GM19023 (cell line): ENCODE results near the gene EXOC4.
"Not testable (repeated sequence)": the region's sequence is repeated elsewhere in the genome, so short reads cannot be mapped to it uniquely, and the experiment has no call there.

ENCODE experiments used
- ATAC-seq: cut with Tn5 transposase; IDR thresholded peaks from one replicate; pipeline ENCODE4 v1.9.1; 2021; ENCODE audit warnings: mild to moderate bottlenecking, moderate library complexity; ENCODE audit not compliant: unreplicated experiment

Gene EXOC4

DNA sequence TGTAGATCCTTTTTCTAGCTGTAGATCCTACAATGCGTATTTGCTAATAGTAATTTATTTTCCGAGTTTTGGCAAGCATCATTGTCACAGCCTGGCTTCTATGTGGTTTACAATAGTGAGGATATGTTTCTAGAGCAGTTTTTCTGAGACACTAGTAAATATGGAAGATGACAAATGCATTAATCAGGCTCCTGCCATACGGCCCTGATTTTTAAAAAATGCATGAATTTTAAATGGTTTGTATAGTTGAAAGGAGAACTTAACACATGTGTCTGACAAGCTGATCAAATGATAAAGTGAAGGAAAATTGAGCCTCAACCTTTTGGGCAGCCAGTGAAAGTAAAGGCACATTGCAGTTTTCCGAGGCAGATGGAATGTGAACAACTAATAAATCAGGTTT is 354.1 kb downstream of the EXOC4 start:
- no peak for ATAC-seq

DNA sequence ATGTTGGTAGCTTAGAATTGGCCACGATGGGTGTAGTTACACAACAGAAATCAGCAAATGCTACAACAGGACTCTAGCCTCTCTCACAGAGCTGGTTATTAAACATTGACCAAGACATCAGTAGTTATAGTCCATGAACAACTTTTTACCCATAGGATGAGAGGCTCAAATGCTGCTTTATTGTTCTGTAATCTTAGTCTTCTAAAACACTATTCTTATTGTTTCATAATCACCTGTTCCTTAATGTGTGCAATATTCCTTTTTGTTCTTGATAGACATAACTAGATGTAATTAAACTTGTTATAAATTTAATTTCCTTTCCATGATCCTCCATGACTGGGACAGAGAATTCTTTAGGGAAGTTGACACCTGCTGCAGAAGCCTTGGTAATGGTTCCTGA is 356.9 kb downstream of the EXOC4 start:
- no peak for ATAC-seq

DNA sequence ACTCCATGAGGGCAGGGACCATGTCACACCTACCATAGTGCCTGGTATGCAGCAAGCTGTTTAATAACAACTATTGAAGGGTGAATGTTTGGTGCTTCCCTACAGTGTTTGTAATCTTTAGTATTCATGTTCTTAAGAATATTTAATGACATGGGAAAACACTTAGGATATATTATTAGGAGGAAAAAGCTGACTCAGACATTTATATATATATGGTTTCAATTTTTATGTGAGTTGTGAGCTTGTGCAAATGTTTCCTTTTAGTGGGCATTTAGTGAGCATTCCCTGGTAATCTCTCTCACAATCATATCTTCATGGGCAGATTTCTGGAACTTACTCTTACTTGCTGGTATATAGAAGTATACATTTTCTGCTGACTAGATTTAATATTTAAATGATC is 359.1 kb downstream of the EXOC4 start:
- no peak for ATAC-seq

- no peak for ATAC-seq
Observed at GRCh38 chr7:133613250-133613790, 360.4 kb downstream of the EXOC4 start.

GRCh38 chr7:133614251-133614650 is 361.4 kb downstream of the EXOC4 start:
- ATAC-seq: no peak

DNA sequence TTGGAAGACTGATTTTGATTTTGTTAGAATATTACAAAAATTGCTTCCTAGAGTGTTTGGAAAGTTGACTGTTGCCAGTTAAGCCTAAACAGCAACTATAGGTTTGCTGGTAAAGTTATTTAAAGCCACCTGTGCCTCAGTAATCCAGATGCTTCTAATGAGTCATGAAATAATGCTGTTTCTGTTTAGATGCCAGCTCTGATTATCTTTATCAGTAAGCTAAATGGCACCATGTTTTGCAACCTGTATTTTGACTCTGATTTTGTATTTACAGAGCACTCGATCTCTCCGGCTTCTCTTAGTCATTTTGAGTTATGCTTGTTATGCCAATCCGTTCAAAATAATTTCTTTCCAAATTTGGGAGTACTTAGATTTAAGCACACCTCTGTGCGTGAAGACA is 366.1 kb downstream of the EXOC4 start:
- no peak for ATAC-seq

DNA sequence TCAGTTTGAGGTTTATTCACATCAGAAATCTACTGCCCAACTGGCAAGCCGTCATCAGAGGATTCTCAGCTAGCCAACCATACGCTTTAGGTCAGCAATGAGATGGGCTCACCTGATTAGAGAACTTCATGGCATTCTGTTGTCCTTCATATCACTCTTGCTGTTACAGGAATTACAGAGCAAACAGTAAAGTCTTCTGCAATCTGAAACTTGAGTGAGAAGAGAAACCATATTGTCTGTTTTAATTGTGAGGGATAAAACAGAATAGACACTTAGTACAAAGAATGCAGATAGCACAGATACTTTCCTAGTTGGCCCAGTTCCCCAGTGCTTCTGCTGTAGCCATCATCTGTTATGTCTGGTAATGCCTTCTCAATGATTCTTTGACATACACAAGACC is 366.6 kb downstream of the EXOC4 start:
- ATAC-seq: no peak

DNA sequence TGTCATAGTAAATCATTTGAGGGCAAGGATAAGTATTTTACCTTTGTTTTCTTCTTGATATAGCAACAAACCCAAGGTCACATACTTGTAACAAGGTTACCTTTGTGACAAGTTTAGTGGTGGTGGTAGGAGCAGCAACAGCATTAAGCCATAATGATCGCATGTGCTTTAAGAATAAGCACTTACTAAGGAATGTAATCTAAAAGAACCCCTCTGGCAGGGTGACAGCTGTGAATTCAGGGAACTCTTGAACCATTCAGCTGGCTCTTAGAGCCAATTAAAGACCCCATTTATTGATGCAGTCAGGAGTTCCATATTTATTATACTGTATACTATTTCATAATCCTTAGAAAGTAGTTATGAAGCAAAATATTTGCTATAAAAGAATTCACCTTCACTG is 370.8 kb downstream of the EXOC4 start:
- ATAC-seq: no peak

DNA sequence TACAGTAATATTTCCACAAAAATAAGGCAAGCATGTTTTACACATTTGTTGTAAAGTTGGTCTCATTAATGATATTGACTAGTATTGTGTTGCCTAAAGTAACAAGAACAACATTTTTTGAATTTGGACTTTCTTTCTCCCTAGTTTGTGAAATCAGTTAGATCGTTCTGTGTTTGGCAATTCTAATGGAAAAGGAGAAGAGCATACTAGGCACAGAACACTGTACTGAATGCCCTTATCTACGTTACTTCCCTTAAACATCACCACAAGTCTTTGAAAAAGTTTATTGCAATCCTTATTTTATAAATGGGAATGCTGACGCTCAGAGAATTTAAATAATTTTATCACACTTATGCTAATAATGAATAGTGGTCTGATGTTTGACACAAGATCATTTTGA is 372.2 kb downstream of the EXOC4 start:
- ATAC-seq: no peak

DNA sequence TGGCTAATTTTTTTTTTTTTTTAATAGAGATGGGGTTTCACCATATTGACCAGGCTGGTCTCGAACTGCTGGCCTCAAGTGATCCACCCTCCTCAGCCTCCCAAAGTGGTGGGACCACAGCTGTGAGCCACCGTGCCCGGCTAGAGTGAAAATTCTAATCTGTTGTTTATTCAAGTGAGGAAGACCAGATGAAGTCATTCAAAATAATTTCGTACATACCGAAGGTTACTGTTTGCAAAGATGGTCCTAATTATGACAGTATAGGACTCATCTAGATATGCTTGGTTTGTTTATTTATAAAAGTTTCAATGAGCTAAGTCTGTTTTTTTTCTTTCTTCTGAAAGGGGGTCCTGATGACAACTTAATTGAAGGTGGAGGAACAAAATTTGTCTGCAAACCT is 376.8 kb downstream of the EXOC4 start:
- ATAC-seq: no peak

- ATAC-seq: no peak
Observed at GRCh38 chr7:133633055-133633454, 380.2 kb downstream of the EXOC4 start.

DNA sequence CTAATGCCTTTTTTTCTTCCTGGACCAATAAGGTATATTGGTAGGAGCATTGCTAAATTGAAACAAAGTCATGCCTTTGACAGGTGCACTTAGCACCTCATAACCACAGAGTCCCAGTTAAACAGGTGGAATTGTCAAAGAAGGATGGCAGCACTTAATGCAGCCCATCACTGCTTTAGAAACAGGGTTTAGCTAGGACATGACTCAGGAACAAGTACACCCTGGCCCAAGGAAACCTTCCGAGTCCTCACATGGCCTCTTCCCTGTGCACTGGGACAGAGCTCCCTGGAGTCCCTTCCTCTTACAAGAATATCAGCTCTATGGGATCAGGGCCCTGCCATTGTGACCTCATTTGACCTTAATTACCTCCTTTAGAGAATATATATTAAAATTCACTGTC is 382.7 kb downstream of the EXOC4 start:
- ATAC-seq: no peak

- no peak for ATAC-seq
Observed at GRCh38 chr7:133638857-133639256, 386.0 kb downstream of the EXOC4 start.

- ATAC-seq: no peak
Observed at GRCh38 chr7:133641436-133641835, 388.6 kb downstream of the EXOC4 start.

DNA sequence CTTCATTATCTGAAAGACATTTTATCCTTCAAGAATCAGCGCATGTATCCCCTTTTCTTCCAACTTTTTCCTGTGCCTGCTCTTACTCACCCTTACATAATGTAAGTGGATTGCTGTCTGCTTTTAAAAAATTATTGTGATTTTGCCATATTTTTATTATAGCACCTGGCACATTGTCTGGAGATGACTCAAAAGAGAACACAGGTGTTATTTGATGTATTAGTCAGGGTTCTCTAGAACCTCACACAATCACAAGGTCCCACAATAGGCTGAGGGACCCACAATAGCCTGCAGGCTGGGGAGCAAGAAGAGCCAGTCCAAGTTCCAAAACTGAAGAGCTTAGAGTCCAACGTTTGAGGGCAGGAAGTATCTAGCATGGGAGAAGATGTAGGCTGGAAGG is 390.0 kb downstream of the EXOC4 start:
- ATAC-seq: no peak

DNA sequence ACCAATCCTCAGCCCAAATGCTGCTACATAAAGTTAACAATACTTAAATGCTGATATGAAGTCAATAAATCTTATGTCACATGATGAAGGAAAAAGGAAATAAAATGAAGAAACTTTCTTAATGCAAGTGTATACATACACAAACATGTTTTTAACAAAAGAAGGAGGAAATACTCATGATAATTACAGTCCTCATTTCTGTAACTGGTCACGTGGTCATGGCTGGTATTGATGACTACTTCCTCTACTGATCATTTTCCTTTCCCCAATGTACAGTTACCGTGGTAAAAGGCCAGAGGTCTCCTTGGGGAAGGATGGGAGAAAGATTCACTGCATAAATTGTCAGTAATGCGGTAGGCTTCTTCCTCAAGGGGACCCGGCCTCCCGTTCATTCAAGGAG is 390.8 kb downstream of the EXOC4 start:
- ATAC-seq: not testable (repeated sequence)

GRCh38 chr7:133645884-133646391 is 393.1 kb downstream of the EXOC4 start:
- ATAC-seq: no peak

- ATAC-seq: no peak
Observed at GRCh38 chr7:133646472-133647315, 393.8 kb downstream of the EXOC4 start.

DNA sequence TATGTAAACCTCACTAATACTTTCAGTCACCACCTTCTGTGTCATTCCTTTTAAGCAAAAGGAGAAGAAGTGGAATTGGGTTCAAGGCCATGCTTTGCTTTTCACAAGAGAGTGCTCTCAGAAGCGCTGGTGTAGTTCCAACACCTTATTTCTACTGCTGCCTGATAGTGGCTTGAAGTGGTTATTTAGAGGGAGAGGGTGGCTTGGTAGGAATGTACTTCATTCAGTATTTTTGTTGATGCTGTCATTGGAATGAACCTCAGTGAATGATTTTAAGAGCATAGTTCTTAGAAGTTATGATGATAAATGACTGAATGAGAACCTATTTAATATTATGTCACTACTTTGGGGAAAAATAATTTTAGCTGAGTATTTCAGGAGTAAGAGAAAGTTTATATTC is 396.7 kb downstream of the EXOC4 start:
- ATAC-seq: no peak

DNA sequence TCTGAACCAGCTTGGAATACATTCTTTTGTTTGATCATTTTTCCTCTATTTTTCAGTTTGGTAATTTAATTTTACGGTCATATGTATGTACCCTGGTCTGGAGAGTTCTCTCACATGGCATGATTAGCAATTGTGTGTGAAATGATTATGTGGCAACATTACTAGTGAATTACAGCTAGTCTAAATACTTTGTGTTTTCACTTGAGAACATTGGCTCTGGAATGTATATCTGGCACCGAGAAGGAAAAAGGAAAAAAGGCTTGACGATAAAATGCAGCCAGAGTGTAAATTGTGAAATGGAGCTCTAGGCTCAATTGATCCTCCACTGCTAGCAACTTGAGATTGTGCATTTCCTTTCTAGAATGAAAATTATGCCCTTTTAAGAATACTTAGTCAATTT is 397.2 kb downstream of the EXOC4 start:
- no peak for ATAC-seq

DNA sequence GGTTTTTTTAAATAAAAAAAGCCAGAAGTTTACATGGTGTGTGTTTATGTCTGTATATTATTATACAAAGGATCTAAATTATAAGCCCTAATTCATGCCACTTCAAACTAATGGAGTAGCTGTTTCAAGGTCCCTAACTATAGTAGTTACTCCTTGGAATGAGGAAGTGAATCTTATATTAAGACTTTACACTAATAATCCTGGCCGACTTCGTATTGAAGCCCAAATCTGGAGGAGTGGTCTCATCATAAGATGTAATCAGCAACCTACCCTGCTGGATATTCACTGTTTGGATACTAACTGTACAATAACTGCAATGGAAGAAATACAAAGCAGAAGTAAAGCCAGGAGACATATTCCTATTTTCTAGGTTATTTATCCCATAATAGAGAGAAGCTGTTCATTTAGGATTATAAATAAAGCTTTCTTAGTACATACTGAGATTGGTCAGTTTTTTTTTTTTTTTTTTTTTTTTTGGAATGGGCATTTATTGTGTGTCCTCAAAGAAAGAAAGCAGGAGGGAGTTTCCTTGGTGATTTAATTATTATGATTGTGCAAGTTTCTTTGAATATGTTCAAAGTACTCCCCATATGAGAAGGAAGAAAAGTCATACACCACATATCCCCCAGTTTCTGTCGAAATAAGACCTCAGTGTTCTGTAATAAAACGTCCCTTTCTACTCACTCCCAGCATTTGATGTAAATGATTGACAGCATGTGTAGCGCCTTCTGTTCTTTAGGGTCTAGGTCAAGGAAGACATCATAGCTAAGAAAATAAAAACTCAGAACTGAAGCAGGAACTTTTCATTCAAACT is 397.8 kb downstream of the EXOC4 start:
- ATAC-seq: no peak

DNA sequence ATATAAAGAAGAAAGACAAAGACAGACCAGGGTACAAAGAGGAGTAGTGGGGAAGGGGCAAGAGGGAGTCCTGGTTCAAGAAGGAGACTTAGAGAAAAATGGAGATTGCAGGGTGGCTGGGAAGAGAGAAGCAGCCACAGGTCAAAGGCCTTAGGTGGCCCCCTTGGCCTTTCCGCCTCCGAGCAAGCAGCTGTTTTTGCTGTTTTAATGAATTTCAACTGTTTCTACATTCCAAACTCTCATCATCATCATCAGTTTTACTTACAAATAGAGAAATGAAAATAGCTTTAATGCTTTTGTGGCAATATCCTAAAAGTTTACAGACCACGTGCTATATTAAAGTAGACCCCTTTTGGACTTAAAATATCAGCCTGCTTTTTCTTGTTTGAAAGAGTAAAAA is 399.7 kb downstream of the EXOC4 start:
- ATAC-seq: no peak
